Measurements from ENCODE around the gene FSHR. TPM values are rescaled to one million over a fixed set of nuclear protein-coding genes. Genes with fewer than 3 reads are reported as not detected.

FSHR gene
- total and polyA plus RNA-seq, 7 donors = not detected

GRCh38 chr2:49043405-49043982, 110.8 kb downstream of the FSHR start:
- DNase-seq = no peak
- Histone ChIP-seq H3K36me3 (ENCODE audit: insufficient read depth in 1 of 2, low read depth in 1 of 2) (no peaks in the 10 kb centered on the region), H3K4me3 (no peak overlapping the region), H3K9me3 (no peaks in the 10 kb centered on the region), H3K27me3 (ENCODE audit: insufficient read depth in 3 of 3, low read length in 2 of 3) (peaks cover 0 to 2% (median 0%) of the 10 kb centered on the region in 3 donors), H3K27ac (no peak overlapping the region), H3K4me1 (no peaks in the 10 kb centered on the region)
- intact Hi-C loops (cut with DNase I) = no loop called here
- TF ChIP-seq CTCF (IDR thresholded peaks at IDR 0.05) = no peak
- ATAC-seq = no peak
- WGBS, 3 donors = 77 to 80% (median 77%) methylated on average over 5 of the region's 5 CpGs

GRCh38 chr2:49042488-49042887, 111.8 kb downstream of the FSHR start:
- H3K9me3 ChIP-seq = no peaks in the 10 kb centered on the region
- H3K27me3 ChIP-seq (ENCODE audit: insufficient read depth in 3 of 3, low read length in 2 of 3) = peaks cover 0 to 2% (median 0%) of the 10 kb centered on the region in 3 donors
- DNase-seq (no peak), ATAC-seq (no peak)
- no peak overlapping the region for H3K4me3 ChIP-seq
- no peak for TF ChIP-seq CTCF (IDR thresholded peaks at IDR 0.05)
- intact Hi-C loops (cut with DNase I) = no loop called here
- 45 to 50% (median 46%) methylated on average over 1 of the region's 1 CpG for WGBS, 3 donors
- H3K4me1 ChIP-seq = no peaks in the 10 kb centered on the region
- no peaks in the 10 kb centered on the region for H3K36me3 ChIP-seq (ENCODE audit: insufficient read depth in 1 of 2, low read depth in 1 of 2)
- H3K27ac ChIP-seq = no peak overlapping the region

GRCh38 chr2:49041061-49041460, 113.3 kb downstream of the FSHR start:
- WGBS, 3 donors = 87 to 90% (median 87%) methylated on average over 4 of the region's 4 CpGs

GRCh38 chr2:49037197-49037596, 117.1 kb downstream of the FSHR start:
- Histone ChIP-seq H3K9me3 (no peaks in the 10 kb centered on the region), H3K36me3 (ENCODE audit: insufficient read depth in 1 of 2, low read depth in 1 of 2) (no peaks in the 10 kb centered on the region), H3K27me3 (ENCODE audit: insufficient read depth in 3 of 3, low read length in 2 of 3) (no peaks in the 10 kb centered on the region), H3K4me3 (no peak overlapping the region), H3K4me1 (no peaks in the 10 kb centered on the region), H3K27ac (no peak overlapping the region)
- no peak for DNase-seq
- no peak for TF ChIP-seq CTCF (IDR thresholded peaks at IDR 0.05)
- ATAC-seq = no peak
- intact Hi-C loops (cut with DNase I) = no loop called here

More at GRCh38 chr2:49041061-49041460, 113.3 kb downstream of the FSHR start:
- intact Hi-C loops (cut with DNase I) = no loop called here
- peaks cover 0 to 2% (median 0%) of the 10 kb centered on the region in 3 donors for H3K27me3 ChIP-seq (ENCODE audit: insufficient read depth in 3 of 3, low read length in 2 of 3)
- DNase-seq (no peak), ATAC-seq (no peak)
- H3K27ac ChIP-seq = no peak overlapping the region
- no peaks in the 10 kb centered on the region for H3K4me1 ChIP-seq
- no peaks in the 10 kb centered on the region for H3K9me3 ChIP-seq
- no peak overlapping the region for H3K4me3 ChIP-seq
- no peak for TF ChIP-seq CTCF (IDR thresholded peaks at IDR 0.05)
- H3K36me3 ChIP-seq (ENCODE audit: insufficient read depth in 1 of 2, low read depth in 1 of 2) = no peaks in the 10 kb centered on the region

GRCh38 chr2:49035481-49035880, 118.8 kb downstream of the FSHR start:
- no peak for TF ChIP-seq CTCF (IDR thresholded peaks at IDR 0.05)
- Histone ChIP-seq H3K27me3 (ENCODE audit: insufficient read depth in 3 of 3, low read length in 2 of 3) (no peaks in the 10 kb centered on the region), H3K4me3 (no peak overlapping the region), H3K4me1 (no peaks in the 10 kb centered on the region), H3K27ac (no peak overlapping the region), H3K9me3 (no peaks in the 10 kb centered on the region), H3K36me3 (ENCODE audit: insufficient read depth in 1 of 2, low read depth in 1 of 2) (no peaks in the 10 kb centered on the region)
- no peak for ATAC-seq
- WGBS, 3 donors = 74 to 78% (median 75%) methylated on average over 1 of the region's 1 CpG
- intact Hi-C loops (cut with DNase I) = no loop called here
- DNase-seq = no peak
